HepG2 (cell line): Measurements from ENCODE around the gene CLEC16A. TPM values are rescaled to one million over a fixed set of nuclear protein-coding genes. Genes with fewer than 3 reads are reported as not detected.

Experiments used
- ATAC-seq: fragments of 200-7000 bp; cut with Tn5 transposase; 3 replicates; pipeline ENCODE4 v1.9.1; 2020; ENCODE audit warnings: mild to moderate bottlenecking, moderate library complexity
- BruUV-seq: library from RNA; stranded (reverse); fragments of 400-500 nt; replicated peaks from 2 replicates; lab custom pipeline; 2021; lab: Mats Ljungman, UMichigan
- CTCF ChIA-PET: fragments of 300-600 bp; formaldehyde crosslinking; extraction: SDS; loops from one replicate; lab custom pipeline; 2021; ENCODE audit warnings: low total read pairs, inconsistent platforms, low intra/inter-chr PET ratio; lab: Yijun Ruan, JAX
- POLR2A ChIA-PET: fragments of 350-600 bp; sonication (Branson Sonifier 250); formaldehyde crosslinking; loops from one replicate; lab custom pipeline; 2020; ENCODE audit warnings: antibody characterized with exemption, inconsistent platforms; lab: Yijun Ruan, JAX
- DNase-seq: peaks from one replicate; pipeline ENCODE4 v3.0.0-alpha.2; 2015; ENCODE audit warnings: low spot score
- FAIRE-seq: peaks from 3 replicates; lab custom pipeline; 2011; peaks lifted over from hg19 to GRCh38; lab: Jason Lieb, UNC
- H2AFZ ChIP-seq: one replicate; pipeline ENCODE4 v1.6.1; 2011; ENCODE audit warnings: low read length, inconsistent platforms
- H3K27ac ChIP-seq: fragments of 300-600 bp; 3 replicates; pipeline ENCODE4 v1.8.0; 2011; ENCODE audit warnings: mixed run types, mild to moderate bottlenecking, mixed read lengths, low read length, inconsistent platforms; ENCODE audit not compliant: insufficient read depth; ENCODE audit errors: extremely low read length
- H3K27me3 ChIP-seq, 2 experiments: fragments of 200-600 bp in 1 of 2; 2 replicates in 1 of 2; 3 replicates in 1 of 2; pipeline versions ENCODE4 v1.6.0 to v1.8.0; 2011; ENCODE audit warnings: low read length in 2 of 2, mild to moderate bottlenecking in 2 of 2, moderate library complexity in 2 of 2, inconsistent platforms in 1 of 2; ENCODE audit not compliant: insufficient read depth in 2 of 2, control insufficient read depth in 1 of 2
- H3K36me3 ChIP-seq, 2 experiments: fragments of 200-600 bp in 1 of 2; replicated peaks in 1 of 2; 2 replicates in 1 of 2; 3 replicates in 1 of 2; pipeline versions ENCODE4 v1.5.1 to v1.8.0; 2011; ENCODE audit warnings: low read length in 2 of 2, inconsistent platforms in 1 of 2; ENCODE audit not compliant: insufficient read depth in 2 of 2, control insufficient read depth in 1 of 2
- H3K4me1 ChIP-seq: 2 replicates; pipeline ENCODE4 v1.5.1; 2012; ENCODE audit warnings: low read length, inconsistent platforms; ENCODE audit not compliant: insufficient read depth
- H3K4me2 ChIP-seq: 2 replicates; pipeline ENCODE4 v1.6.0; 2011; ENCODE audit warnings: low read depth, low read length, inconsistent platforms
- H3K4me3 ChIP-seq, 3 experiments: fragments of 200-600 bp in 1 of 3; sonication (generic), shearing (Covaris generic) in 1 of 3; replicated peaks in 1 of 3; 2 replicates each; pipeline ENCODE4 v1.5.1; 2011 to 2016; ENCODE audit warnings: low read length in 3 of 3, inconsistent platforms in 2 of 3, low read depth in 2 of 3, mild to moderate bottlenecking in 2 of 3, control low read depth in 1 of 3, mixed read lengths in 1 of 3; ENCODE audit not compliant: insufficient read depth in 1 of 3
- H3K79me2 ChIP-seq: one replicate; pipeline ENCODE4 v1.6.1; 2011; ENCODE audit warnings: low read length, inconsistent platforms; ENCODE audit not compliant: insufficient read depth
- H3K9ac ChIP-seq: 2 replicates; pipeline ENCODE4 v1.6.0; 2011; ENCODE audit warnings: mild to moderate bottlenecking, low read depth, low read length, inconsistent platforms; ENCODE audit not compliant: insufficient read depth
- H3K9me3 ChIP-seq: 2 replicates; pipeline ENCODE4 v1.5.1; 2012; ENCODE audit warnings: mild to moderate bottlenecking, low read length
- H4K20me1 ChIP-seq: 2 replicates; pipeline ENCODE4 v1.6.0; 2011; ENCODE audit warnings: inconsistent platforms, mild to moderate bottlenecking, low read length, moderate library complexity; ENCODE audit not compliant: insufficient read depth
- AKNA ChIP-seq: sonication (generic); formaldehyde crosslinking; IDR thresholded peaks from 2 replicates; pipeline ENCODE4 v1.4.0; 2020; ENCODE audit warnings: missing genetic modification reagents, borderline replicate concordance
- ATRX ChIP-seq: sonication (generic); formaldehyde crosslinking; IDR thresholded peaks from 2 replicates; pipeline ENCODE4 v1.4.0; 2020; ENCODE audit warnings: missing genetic modification reagents, borderline replicate concordance
- MBD4 ChIP-seq: IDR thresholded peaks from 2 replicates; pipeline ENCODE4 v1.6.1; 2012; ENCODE audit warnings: low read length, inconsistent platforms, borderline replicate concordance
- MTERF4 ChIP-seq: sonication (generic); formaldehyde crosslinking; IDR thresholded peaks from 2 replicates; pipeline ENCODE4 v1.8.0; 2023; ENCODE audit warnings: mild to moderate bottlenecking, missing genetic modification reagents
- NFYB ChIP-seq: sonication (generic); formaldehyde crosslinking; IDR thresholded peaks from 2 replicates; pipeline ENCODE4 v1.4.0; 2020; ENCODE audit warnings: missing genetic modification reagents
- PCBP2 ChIP-seq: fragments of 200-400 bp; formaldehyde crosslinking; optimal IDR thresholded peaks from 2 replicates; pipeline ENCODE3; 2018; ENCODE audit warnings: low read length, low read depth; ENCODE audit not compliant: poor library complexity, severe bottlenecking
- PRMT3 ChIP-seq: sonication (generic); formaldehyde crosslinking; IDR thresholded peaks from 2 replicates; pipeline ENCODE4 v1.8.1; 2022; ENCODE audit warnings: low read depth, mild to moderate bottlenecking, moderate library complexity, missing genetic modification reagents, borderline replicate concordance
- ZFP91 ChIP-seq: sonication (generic); formaldehyde crosslinking; IDR thresholded peaks from 2 replicates; pipeline ENCODE4 v1.9.0; 2022; ENCODE audit warnings: missing genetic modification reagents, mild to moderate bottlenecking, borderline replicate concordance
- ZNF12 ChIP-seq: sonication (generic); formaldehyde crosslinking; IDR thresholded peaks from 2 replicates; pipeline ENCODE4 v1.5.0; 2020; ENCODE audit warnings: missing genetic modification reagents
- ZNF17 ChIP-seq: sonication (generic); formaldehyde crosslinking; IDR thresholded peaks from 2 replicates; pipeline ENCODE4 v1.5.0; 2020; ENCODE audit warnings: mild to moderate bottlenecking, missing genetic modification reagents
- ZNF329 ChIP-seq: sonication (generic); formaldehyde crosslinking; IDR thresholded peaks from 2 replicates; pipeline ENCODE4 v1.9.0; 2021; ENCODE audit warnings: low read depth, mild to moderate bottlenecking, missing genetic modification reagents
- ZNF547 ChIP-seq: sonication (generic); formaldehyde crosslinking; IDR thresholded peaks from 2 replicates; pipeline ENCODE4 v1.5.1; 2020; ENCODE audit warnings: mild to moderate bottlenecking, missing genetic modification reagents
- ZNF619 ChIP-seq: sonication (generic); formaldehyde crosslinking; IDR thresholded peaks from 2 replicates; pipeline ENCODE4 v1.4.0; 2020; ENCODE audit warnings: mild to moderate bottlenecking, missing genetic modification reagents
- ZNF704 ChIP-seq: sonication (generic); formaldehyde crosslinking; IDR thresholded peaks from 2 replicates; pipeline ENCODE4 v1.8.1; 2023; ENCODE audit warnings: mild to moderate bottlenecking, inconsistent platforms, moderate library complexity, missing genetic modification reagents, borderline replicate concordance
- ZNF747 ChIP-seq: sonication (generic); formaldehyde crosslinking; IDR thresholded peaks from 2 replicates; pipeline ENCODE4 v1.8.1; 2023; ENCODE audit warnings: missing genetic modification reagents, mild to moderate bottlenecking, borderline replicate concordance
- WGBS: methylation state at CpG from one replicate; pipeline ENCODE4 v1.1.6; 2017; ENCODE audit warnings: low lambda C conversion rate; 5-methylcytosine and 5-hydroxymethylcytosine counted together
- in situ Hi-C: cut with HindIII; loops from 2 replicates; pipeline ENCODE4 v1.10.0; 2017; ENCODE audit warnings: low pct_unique_long_range_greater_than_20kb; ENCODE audit not compliant: extremely low pct_ligation_motif_present
- intact Hi-C: fragments of 100-400 bp; cut with micrococcal nuclease; formaldehyde crosslinking; loops from one replicate; pipeline ENCODE4 v1.10.0; 2022; ENCODE audit not compliant: unreplicated experiment
- polyA plus RNA-seq, 8 experiments: library from polyadenylated mRNA; depleted of rRNA in 3 of 8; stranded (reverse) in 7 of 8; unstranded in 1 of 8; fragments of >200 nt; fragmentation: Illumina TruSeq in 4 of 8; extraction: Trizol in 4 of 8; gene quantifications; 2 replicates each; pipeline versions ENCODE4 v1.2.1 to v1.2.3, GENCODE V29; 2011 to 2016; ENCODE audit warnings: low read depth in 4 of 8, missing spikeins in 1 of 8, mixed read lengths in 1 of 8; ENCODE audit not compliant: insufficient read depth in 1 of 8
- total RNA-seq, 5 experiments: library from RNA; depleted of rRNA; stranded (reverse); fragments of >200 nt; fragmentation: Illumina TruSeq; extraction: Trizol; gene quantifications; 2 replicates each; pipeline ENCODE4 v1.2.3, GENCODE V29; 2016; ENCODE audit warnings: low read depth in 1 of 5

Gene CLEC16A
- total and polyA plus RNA-seq, 2 of the 13 experiments (the other 11 are each of a cell fraction or from before 2014, with no cell fraction given) = 8.5 to 10.3 TPM

- Histone ChIP-seq H3K36me3 (peaks cover 0 to 2% of the 10 kb centered on the region in 2 experiments; a peak in 1 of 5 replicates), H3K4me2 (no peak overlapping the region), H3K27ac (no peak overlapping the region), H3K9me3 (no peaks in the 10 kb centered on the region), H2AFZ (no peak overlapping the region), H3K27me3 (no peaks in the 10 kb centered on the region), H3K9ac (no peak overlapping the region), H3K79me2 (no peaks in the 10 kb centered on the region), H3K4me1 (no peaks in the 10 kb centered on the region), H3K4me3 (no peak overlapping the region), H4K20me1 (no peaks in the 10 kb centered on the region)
- DNase-seq (no peak), ATAC-seq (no peak; the same call in 2 of the 3 replicates), FAIRE-seq (no peak)
- CTCF ChIA-PET = no interaction called here
- BruUV-seq = no TSS peak
- in situ Hi-C loops = no loop called here
- WGBS = 85% methylated on average over 8 of the region's 8 CpGs
- intact Hi-C loops = no loop called here
- POLR2A ChIA-PET = no interaction called here
- TF ChIP-seq ZNF12 = no peak
- TF ChIP-seq ZFP91 = no peak
- TF ChIP-seq PRMT3 (CRISPR knock-in tag) = no peak
- no peak for TF ChIP-seq PCBP2
- TF ChIP-seq ZNF619 (CRISPR knock-in tag) = no peak
- TF ChIP-seq NFYB (CRISPR knock-in tag) = no peak
- no peak for TF ChIP-seq MBD4
- no peak for TF ChIP-seq ZNF17
- no peak for TF ChIP-seq MTERF4 (CRISPR knock-in tag)
- TF ChIP-seq ZNF329 (CRISPR knock-in tag) = no peak
- no peak for TF ChIP-seq ZNF547 (CRISPR knock-in tag)
- no peak for TF ChIP-seq AKNA (CRISPR knock-in tag)
- no peak for TF ChIP-seq ZNF704
- no peak for TF ChIP-seq ATRX (CRISPR knock-in tag)
- no peak for TF ChIP-seq ZNF747 (CRISPR knock-in tag)
Measured at GRCh38 chr16:11094075-11094856, 149.9 kb downstream of the CLEC16A start.
